GM23338 (cell line): Measurements from ENCODE around the gene GLUL. TPM values are rescaled to one million over a fixed set of nuclear protein-coding genes. Genes with fewer than 3 reads are reported as not detected.
"Not testable (repeated sequence)": the region's sequence is repeated elsewhere in the genome, so short reads cannot be mapped to it uniquely, and the experiment has no call there.

ENCODE experiments used
- ATAC-seq: fragments of 200-7000 bp; cut with Tn5 transposase; 3 replicates; pipeline ENCODE4 v1.9.1; 2020
- DNase-seq: peaks from one replicate; pipeline ENCODE4 v3.0.0-alpha.2; 2015; ENCODE audit warnings: low spot score
- H2AFZ ChIP-seq: fragments of 200-600 bp; sonication (generic); 2 replicates; pipeline ENCODE4 v1.8.0; 2016; ENCODE audit warnings: antibody characterized with exemption, mild to moderate bottlenecking, moderate library complexity
- H3F3A ChIP-seq: fragments of 200-600 bp; sonication (generic); replicated peaks from 2 replicates; pipeline ENCODE4 v1.8.0; 2017; ENCODE audit warnings: antibody characterized with exemption, mixed run types, low read depth
- H3K27ac ChIP-seq: fragments of 200-600 bp; sonication (generic); 2 replicates; pipeline ENCODE4 v1.6.1; 2016; ENCODE audit warnings: low read depth
- H3K27me3 ChIP-seq: fragments of 200-600 bp; sonication (generic); 2 replicates; pipeline ENCODE4 v1.8.0; 2016; ENCODE audit warnings: mild to moderate bottlenecking, mixed run types, moderate library complexity; ENCODE audit not compliant: insufficient read depth
- H3K36me3 ChIP-seq: fragments of 200-600 bp; sonication (generic); 2 replicates; pipeline ENCODE4 v1.8.0; 2016; ENCODE audit warnings: mild to moderate bottlenecking; ENCODE audit not compliant: insufficient read depth
- H3K4me1 ChIP-seq: fragments of 200-600 bp; sonication (generic); 2 replicates; pipeline ENCODE4 v1.8.0; 2016; ENCODE audit warnings: mild to moderate bottlenecking, moderate library complexity; ENCODE audit not compliant: insufficient read depth
- H3K4me2 ChIP-seq: fragments of 200-600 bp; sonication (generic); 2 replicates; pipeline ENCODE4 v1.7.1; 2017; ENCODE audit warnings: mixed run types
- H3K4me3 ChIP-seq: fragments of 200-600 bp; sonication (generic); 2 replicates; pipeline ENCODE4 v1.6.1; 2016; ENCODE audit warnings: mixed run types
- H3K79me2 ChIP-seq: fragments of 200-600 bp; sonication (generic); replicated peaks from 2 replicates; pipeline ENCODE4 v1.8.0; 2017; ENCODE audit warnings: mild to moderate bottlenecking; ENCODE audit not compliant: insufficient read depth
- H3K9me2 ChIP-seq: fragments of 200-600 bp; sonication (generic); 2 replicates; pipeline ENCODE4 v1.8.0; 2017; ENCODE audit not compliant: insufficient read depth
- H4K20me1 ChIP-seq: fragments of 200-600 bp; sonication (generic); replicated peaks from 2 replicates; pipeline ENCODE4 v1.8.0; 2017; ENCODE audit warnings: mild to moderate bottlenecking; ENCODE audit not compliant: insufficient read depth
- H3K27ac Mint-ChIP-seq: 2 replicates; pipeline ENCODE4 v1.8.0; 2020; ENCODE audit warnings: inconsistent platforms, mild to moderate bottlenecking, moderate library complexity, mixed read lengths
- H3K27me3 Mint-ChIP-seq: 3 replicates; pipeline ENCODE4 v1.8.0; 2022; ENCODE audit warnings: low read depth, mild to moderate bottlenecking, moderate library complexity, mixed read lengths, inconsistent platforms; ENCODE audit not compliant: insufficient read depth, poor library complexity
- H3K36me3 Mint-ChIP-seq: 3 replicates; pipeline ENCODE4 v1.8.0; 2021; ENCODE audit warnings: low read depth, mild to moderate bottlenecking, inconsistent platforms, moderate library complexity, mixed read lengths
- H3K4me1 Mint-ChIP-seq: 3 replicates; pipeline ENCODE4 v1.8.0; 2020; ENCODE audit warnings: mild to moderate bottlenecking, inconsistent platforms, mixed read lengths
- H3K4me3 Mint-ChIP-seq: 3 replicates; pipeline ENCODE4 v1.8.0; 2021; ENCODE audit warnings: moderate library complexity, mild to moderate bottlenecking, inconsistent platforms, mixed read lengths
- H3K9me3 Mint-ChIP-seq: 3 replicates; pipeline ENCODE4 v1.8.0; 2020; ENCODE audit warnings: moderate library complexity, mild to moderate bottlenecking, inconsistent platforms, mixed read lengths
- NANOG ChIP-seq: IDR thresholded peaks from 2 replicates; pipeline ENCODE4 v1.6.1; 2016; ENCODE audit warnings: antibody characterized with exemption, borderline replicate concordance
- REST ChIP-seq: IDR thresholded peaks from one replicate; pipeline ENCODE4 v1.6.1; 2018; ENCODE audit warnings: antibody characterized with exemption; ENCODE audit not compliant: unreplicated experiment
- ZNF114 ChIP-seq: fragments of 250-450 bp; sonication (Bioruptor Pico); IDR thresholded peaks from 2 replicates; pipeline ENCODE4 v1.5.0; 2020; ENCODE audit warnings: mild to moderate bottlenecking, moderate library complexity
- ZNF331 ChIP-seq: fragments of 250-450 bp; sonication (Bioruptor Pico); IDR thresholded peaks from 2 replicates; pipeline ENCODE4 v1.5.0; 2020; ENCODE audit warnings: low read depth, mild to moderate bottlenecking, moderate library complexity
- ZNF462 ChIP-seq: fragments of 250-450 bp; sonication (Bioruptor Pico); IDR thresholded peaks from 2 replicates; pipeline ENCODE4 v1.5.0; 2020; ENCODE audit warnings: mild to moderate bottlenecking, moderate library complexity
- polyA plus RNA-seq: library from polyadenylated mRNA; unstranded; fragments of >200 nt; fragmentation: Nextera tagmentation; extraction: Ambion mirVana; gene quantifications from 2 replicates; pipeline ENCODE4 v1.2.1, GENCODE V29; 2016
- total RNA-seq: library from RNA; depleted of rRNA; stranded (reverse); fragments of >200 nt; shearing (Covaris generic); gene quantifications from 2 replicates; pipeline ENCODE4 v1.2.3, GENCODE V29; 2014

GLUL gene
- total and polyA plus RNA-seq, 2 experiments from 2014 or later: 254 to 356 TPM

- TF ChIP-seq ZNF462 (CRISPR knock-in tag): no peak
Measured at GRCh38 chr1:182337736-182338571, 53.6 kb downstream of the GLUL start (continued).

- TF ChIP-seq NANOG: no peak
- no peak for TF ChIP-seq ZNF114 (CRISPR knock-in tag)
- TF ChIP-seq REST: no peak
- no peak for TF ChIP-seq ZNF331
- peaks cover 19% of the 10 kb centered on the region for H3K4me1 Mint-ChIP-seq
Measured at GRCh38 chr1:182335771-182336566, 55.6 kb downstream of the GLUL start.

GRCh38 chr1:182333071-182333571 is 58.5 kb downstream of the GLUL start:
- H3K27ac ChIP-seq, H3K4me3 ChIP-seq, H3K4me2 ChIP-seq, H4K20me1 ChIP-seq, H3K36me3 ChIP-seq, H3K36me3 Mint-ChIP-seq, H3K9me3 Mint-ChIP-seq, H3K9me2 ChIP-seq, H3F3A ChIP-seq, H3K27ac Mint-ChIP-seq, H3K4me3 Mint-ChIP-seq, DNase-seq, H3K79me2 ChIP-seq, H2AFZ ChIP-seq, H3K27me3 ChIP-seq, H3K27me3 Mint-ChIP-seq: not testable (repeated sequence)
- peak; percentile 26 for ATAC-seq
- H3K4me1 ChIP-seq: peaks cover 14% of the 10 kb centered on the region
- peaks cover 19% of the 10 kb centered on the region for H3K4me1 Mint-ChIP-seq

More at GRCh38 chr1:182335771-182336566, 55.6 kb downstream of the GLUL start:
- Histone ChIP-seq H3K4me1 (peaks cover 14% of the 10 kb centered on the region), H3K9me2 (no peaks in the 10 kb centered on the region), H4K20me1 (no peaks in the 10 kb centered on the region), H3K79me2 (no peaks in the 10 kb centered on the region), H3K27ac (no peak overlapping the region), H3K27me3 (no peaks in the 10 kb centered on the region), H3K36me3 (no peaks in the 10 kb centered on the region), H3K4me3 (no peak overlapping the region), H3K4me2 (no peak overlapping the region), H3F3A (no peaks in the 10 kb centered on the region), H2AFZ (no peak overlapping the region)
- Mint-ChIP-seq H3K4me3 (no peak overlapping the region), H3K9me3 (no peaks in the 10 kb centered on the region), H3K27ac (no peak overlapping the region), H3K27me3 (no peaks in the 10 kb centered on the region), H3K36me3 (no peaks in the 10 kb centered on the region)
- DNase-seq (no peak), ATAC-seq (no peak)
